GM03348 (cell line): Measurements from ENCODE around the gene LAP3.
A peak's percentile ranks its signal among the peaks of the same experiment; 100 is the strongest.

Experiments used
- DNase-seq: peaks from one replicate; pipeline ENCODE4 v3.0.0; 2012; ENCODE audit warnings: low spot score

LAP3 gene

DNA sequence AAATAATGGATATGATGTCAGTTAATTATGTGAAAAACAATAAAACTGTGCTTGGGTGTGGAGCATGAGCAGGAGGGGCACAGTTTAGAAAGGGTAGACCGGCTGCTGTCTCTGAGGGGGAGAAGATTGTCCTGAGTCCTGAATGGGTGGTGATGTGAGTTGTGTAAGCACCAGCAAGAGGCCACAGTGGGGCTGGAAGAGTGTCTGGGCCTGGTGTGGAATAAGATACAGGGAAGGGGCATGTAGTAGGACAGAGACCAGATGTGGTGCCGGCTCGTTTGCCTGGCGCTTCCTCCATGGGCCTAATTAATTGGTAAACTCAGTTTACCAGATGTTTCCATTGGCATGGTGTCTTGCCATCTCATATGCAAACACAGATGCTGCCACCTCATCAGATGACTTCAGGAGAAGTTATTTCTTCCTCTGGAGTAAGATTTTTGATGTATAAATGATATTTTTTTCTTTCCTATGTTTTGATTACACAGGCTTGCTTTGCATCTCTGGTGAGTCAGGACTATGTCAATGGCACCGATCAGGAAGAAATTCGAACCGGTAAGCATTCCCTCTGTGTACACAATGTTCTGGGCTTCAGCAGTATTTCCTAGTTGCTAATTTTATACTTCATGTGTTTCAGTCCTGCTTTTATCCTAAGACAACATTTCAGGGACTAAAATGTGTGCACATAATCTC lies 42.6 kb downstream of the LAP3 start:
- DNase-seq: no peak

- peak; percentile 33 for DNase-seq
These were observed 46.5 kb downstream of the LAP3 start for GRCh38 chr4:17623451-17624001.

GRCh38 chr4:17624821-17625220 lies 47.8 kb downstream of the LAP3 start:
- no peak for DNase-seq

DNA sequence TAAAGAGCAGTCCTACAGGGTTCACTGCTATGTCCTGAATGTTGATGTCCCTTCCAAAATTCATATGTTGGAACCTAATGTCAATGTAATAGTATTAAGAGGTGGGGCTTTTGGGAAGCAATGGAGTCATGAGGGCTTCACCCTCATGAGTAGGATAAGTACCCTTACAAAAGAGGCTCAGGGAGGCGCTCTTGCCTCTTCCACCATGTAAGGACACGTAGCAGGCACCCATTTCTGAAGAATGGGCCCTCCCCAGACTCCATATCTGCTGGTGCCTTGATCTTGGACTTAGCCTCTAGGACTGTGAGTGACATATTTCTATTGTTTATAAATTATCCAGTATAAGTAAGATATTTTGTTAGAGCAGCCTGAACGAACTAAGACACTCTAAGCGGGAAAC lies 53.2 kb downstream of the LAP3 start:
- no peak for DNase-seq

DNA sequence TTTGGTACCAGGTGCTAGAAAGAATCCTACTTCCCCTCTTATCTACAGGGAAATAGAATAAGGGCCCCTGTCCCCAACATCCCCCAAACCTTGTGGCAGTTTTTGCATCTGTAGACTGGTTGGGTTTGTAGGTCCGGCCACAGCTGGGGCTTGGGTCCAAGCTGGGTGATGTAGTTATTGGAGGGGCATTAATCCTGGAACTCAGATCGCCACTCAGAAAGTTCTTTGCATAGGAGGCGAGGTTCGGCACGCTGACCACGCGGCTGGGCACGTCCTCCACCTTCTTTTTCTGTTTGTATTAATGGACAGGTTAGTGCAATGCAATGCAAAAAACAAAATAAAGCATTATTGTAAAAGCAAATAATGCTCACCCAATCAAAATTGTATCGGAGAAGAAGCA lies 56.6 kb downstream of the LAP3 start:
- DNase-seq: no peak

DNA sequence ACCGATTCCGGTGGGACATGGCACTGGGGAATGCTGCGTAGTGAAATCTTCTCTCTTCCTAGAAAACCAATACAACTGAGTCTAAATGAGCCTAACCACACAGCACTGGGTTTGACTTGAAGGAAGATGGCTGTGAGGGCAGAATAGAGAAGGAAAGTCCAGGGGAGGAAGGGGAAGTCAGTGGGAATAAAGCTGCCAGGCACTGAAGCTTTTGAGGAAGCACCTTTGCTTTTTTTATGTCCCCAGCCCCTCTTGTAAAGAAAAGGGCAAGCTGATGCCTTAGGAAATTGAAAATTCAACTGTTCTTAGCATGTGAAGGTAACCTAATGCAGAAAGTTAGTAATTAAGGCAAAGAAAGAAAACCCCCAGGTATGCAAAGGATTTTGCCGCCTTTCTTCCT lies 58.1 kb downstream of the LAP3 start:
- no peak for DNase-seq

DNA sequence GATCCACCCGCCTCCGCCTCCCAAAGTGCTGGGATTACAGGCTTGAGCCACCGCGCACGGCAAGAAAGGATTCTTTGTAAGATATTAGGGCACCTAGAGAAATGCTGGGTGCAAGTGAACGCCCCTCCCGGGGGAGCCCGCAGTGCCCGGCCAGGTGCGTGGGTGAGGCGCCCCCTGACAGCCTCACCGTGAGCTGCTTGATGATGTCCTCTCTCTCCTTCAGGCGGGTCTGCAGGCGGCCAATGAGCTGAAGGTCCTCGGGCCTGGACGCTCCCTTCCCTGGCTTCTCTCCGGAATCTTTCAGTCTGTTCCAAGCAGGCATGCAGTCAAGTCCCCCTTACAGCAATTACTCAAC lies 59.3 kb downstream of the LAP3 start:
- no peak for DNase-seq

DNA sequence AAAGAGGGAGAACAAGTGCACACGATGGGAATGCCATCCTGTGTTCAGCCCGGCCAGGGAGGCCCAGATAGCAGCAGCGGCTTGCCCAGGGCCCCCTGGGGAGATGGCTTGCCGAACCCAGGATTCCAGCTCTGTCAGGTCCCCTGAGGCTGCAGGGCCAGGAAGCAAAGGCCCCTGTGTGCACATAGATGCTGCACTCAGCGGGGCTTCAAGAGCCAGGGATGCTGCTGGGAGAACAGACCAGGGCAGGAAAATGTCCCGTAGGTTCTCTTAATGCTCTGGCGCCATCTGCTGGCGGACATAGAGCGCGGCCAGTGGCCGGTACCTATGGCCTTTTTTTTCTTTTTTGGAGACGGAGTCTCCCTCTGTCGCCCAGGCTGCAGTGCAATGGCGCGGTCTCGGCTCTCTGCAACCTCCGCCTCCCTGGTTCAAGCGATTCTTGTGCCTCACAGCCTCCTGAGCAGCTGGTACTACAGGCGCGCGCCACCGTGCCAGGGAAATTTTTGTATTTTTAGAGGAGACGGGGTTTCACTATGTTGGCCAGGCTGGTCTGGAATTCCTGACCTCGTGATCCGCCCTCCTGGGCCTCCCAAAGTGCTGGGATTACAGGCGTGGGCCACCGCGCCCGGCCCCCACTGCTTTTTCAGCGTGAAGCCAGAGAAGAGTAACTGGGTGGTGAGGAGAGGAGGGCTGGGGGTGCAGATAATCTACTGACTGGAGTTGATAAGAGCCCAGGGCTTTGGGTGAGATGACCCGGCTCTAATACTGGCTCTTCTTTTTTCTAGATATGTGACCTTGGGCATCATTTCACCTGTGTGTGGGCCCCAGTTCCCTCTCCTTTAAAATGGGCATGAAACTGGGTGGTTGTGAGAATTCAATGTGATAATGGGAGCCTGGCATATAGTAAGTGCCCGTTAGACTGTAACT lies 60.0 kb downstream of the LAP3 start:
- peak; percentile 89 for DNase-seq

GRCh38 chr4:17639136-17639535 lies 62.1 kb downstream of the LAP3 start:
- DNase-seq: no peak

- DNase-seq: no peak
These were observed 65.4 kb downstream of the LAP3 start for GRCh38 chr4:17642398-17642783.

DNA sequence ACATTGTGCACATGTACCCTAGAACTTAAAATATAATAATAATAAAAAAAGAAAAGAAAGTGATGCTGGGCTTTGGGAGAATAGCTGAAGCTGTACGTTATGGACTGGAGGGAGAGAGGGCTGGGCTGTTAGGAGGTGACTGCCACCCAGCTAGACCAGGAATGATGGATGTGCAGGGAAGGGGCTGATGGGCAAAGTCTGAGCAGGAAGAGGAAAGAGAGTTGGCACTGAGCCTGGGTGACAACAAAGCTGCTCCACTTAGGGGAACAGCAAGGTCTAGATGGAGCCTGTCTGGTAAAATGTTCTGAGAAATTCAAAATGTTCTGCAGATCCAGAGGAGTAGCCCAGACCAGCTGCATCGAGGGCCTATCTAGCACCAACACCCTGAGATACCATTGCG lies 69.7 kb downstream of the LAP3 start:
- DNase-seq: no peak

GRCh38 chr4:17647176-17647806 lies 70.3 kb downstream of the LAP3 start:
- no peak for DNase-seq

- no peak for DNase-seq
These were observed 70.9 kb downstream of the LAP3 start for GRCh38 chr4:17647927-17648326.

GRCh38 chr4:17650406-17650805 lies 73.4 kb downstream of the LAP3 start:
- DNase-seq: no peak

GRCh38 chr4:17654701-17655100 lies 77.7 kb downstream of the LAP3 start:
- DNase-seq: no peak

DNA sequence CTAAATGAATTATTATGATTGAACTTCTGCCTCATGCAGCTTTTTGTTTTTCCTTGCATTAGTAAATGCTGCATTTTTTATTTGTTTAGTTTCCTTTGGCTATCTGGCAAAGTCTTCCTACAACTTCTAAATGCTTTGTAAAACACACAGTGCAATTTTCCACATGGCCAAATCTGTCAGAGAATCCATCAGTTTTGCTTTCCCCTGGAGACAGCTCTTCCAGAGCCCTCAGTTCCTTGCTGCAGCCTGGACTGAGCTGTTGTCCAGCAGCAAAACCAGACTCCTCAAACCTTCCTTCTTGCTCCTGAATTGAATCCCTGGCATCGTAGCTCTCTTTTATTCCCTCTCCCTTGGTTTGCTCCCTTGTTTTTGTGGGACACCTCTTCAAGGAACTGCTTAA lies 80.1 kb downstream of the LAP3 start:
- DNase-seq: no peak
